NCI-H2196 treated with DMSO at 0.1 percent for 48 hours (cell line): Measurements from ENCODE around the gene MAGI1.

Experiments used
- DNase-seq: peaks from one replicate; lab custom pipeline; 2025; ENCODE audit not compliant: unreplicated experiment; lab: John Stamatoyannopoulos, UW

Gene MAGI1

DNA sequence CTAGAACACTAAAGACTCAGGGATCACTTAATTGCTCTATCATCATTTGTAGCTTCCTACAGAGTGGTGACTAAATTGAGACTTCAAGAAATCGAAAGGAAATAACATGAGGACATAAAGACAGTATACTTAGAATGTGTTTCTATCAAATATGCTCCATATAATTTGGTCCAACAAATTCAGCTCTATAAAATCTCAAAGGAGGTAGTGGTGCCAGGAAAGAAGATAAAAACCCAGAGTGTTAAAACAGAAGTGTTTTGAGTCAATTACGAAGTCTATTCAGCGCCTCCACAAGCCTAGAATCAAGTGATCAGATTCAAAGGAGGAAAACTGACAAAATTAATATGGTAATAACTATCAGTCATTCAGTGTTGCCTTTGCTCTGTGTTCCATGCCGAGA, 22.9 kb downstream of the MAGI1 start:
- DNase-seq, result no peak

DNA sequence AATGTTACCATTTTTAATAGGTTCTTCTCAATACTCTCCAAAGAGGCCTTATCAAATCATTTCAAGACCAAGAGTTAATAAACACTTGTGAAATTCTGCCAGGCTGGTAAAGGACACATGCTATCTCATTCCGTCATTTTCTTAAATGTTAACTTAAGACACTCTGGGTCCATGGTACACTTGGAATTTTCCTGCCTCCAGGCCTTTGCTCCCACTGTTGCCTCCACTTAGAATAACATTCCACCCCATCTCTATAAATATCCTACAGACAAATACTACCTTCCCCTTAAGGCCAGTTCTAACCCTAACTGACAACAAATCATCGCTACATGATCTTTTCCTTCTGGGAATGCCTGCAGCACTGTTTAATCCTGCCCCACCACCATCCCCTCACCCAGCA, 24.1 kb downstream of the MAGI1 start:
- DNase-seq, result no peak

DNA sequence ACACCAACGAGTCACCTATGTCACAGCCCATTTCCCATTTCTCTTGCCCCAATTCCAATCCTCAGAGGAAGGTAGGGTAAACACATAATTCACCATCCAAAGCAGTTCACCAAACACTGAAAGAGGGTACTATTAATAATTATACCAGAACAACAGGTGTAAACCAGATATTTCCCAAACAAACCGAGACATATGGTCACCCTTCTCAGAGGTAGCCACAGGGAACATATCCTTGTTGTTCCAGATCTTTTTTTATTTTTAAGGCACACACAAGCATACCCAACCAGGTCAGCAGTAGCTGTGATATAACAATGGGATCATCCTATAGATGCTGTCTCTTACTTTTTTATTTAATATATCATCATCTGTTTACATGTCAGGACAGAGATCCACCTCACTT, 24.7 kb downstream of the MAGI1 start:
- no peak for DNase-seq

DNA sequence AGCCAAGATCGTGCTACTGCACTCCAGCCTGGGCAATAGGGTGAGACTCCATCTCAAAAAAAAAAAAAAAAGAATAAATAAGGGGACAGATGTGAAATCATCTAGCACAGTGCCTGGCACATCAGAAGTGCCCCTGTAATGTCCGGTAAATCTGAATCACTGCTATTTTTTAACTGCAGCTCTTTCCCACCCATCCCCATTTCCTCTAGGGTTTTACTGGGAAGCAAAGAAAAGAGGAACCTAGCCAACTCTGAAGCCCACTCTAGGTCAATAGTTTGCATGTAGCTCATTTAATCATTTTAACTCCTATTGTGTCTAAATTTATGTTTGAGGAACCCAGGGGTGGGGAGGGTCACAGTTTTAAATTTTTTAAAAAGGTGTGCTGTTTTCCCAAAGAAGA, 26.0 kb downstream of the MAGI1 start:
- no peak for DNase-seq

DNA sequence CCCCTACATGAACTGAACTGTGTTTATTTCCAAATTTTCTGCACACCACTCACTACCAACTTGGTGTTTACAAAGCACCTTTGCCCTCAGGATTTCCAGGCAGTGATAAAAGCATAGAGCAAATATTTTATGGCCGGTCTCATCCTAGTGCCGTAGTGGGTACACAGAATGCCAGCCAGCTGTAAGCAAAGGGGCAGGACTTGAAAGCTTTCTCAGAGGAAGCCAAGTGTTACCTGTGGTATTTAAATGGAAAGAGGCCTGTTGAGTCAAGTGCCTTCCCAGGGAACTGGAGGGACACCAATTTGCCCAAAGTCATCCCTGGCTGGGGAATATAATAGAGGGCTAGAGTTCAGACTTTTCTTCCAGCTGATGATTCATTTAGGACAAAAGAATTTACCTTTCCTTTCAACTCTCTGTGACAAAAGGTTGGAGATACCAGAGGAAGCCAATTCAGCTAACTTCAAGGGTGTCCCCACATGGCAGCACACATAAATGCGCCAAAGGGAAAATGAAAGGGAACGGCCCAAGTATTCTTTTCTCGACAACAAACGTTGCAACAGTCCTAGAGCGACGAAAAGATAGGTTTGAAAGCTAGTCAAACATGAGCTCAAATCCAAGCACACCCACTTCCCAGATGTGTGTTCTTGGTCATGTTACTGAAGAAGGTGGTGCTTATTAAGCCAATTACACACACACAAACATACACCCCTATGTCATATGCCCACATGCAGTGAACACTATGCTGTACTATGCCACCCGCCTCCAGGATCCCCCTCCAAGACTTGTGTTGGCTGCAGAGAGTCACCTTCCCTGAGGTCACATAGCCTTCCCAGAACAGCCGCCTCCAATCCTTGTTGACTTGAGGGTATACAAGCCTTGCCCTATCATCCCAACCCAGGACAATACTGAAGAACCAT, 27.7 kb downstream of the MAGI1 start:
- DNase-seq, result no peak

DNA sequence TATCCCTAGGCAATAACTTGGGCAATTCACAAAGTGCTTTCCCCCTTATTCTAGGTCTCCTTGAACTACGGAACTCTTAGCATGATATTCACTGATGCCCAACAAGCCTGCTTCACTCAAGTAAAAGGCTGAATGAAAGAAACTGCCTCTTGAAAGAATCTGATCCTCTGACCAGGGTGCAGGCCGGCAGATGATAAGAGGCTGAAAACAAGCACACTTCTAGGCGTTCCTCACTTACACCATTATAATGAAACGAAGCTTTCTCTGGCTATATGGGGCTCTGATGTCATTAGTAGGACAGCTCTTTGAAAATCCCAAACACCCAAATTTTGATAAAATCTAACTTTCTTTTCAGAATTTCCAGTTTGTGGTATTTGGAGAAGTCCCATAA, 28.4 kb downstream of the MAGI1 start:
- DNase-seq, result no peak

DNA sequence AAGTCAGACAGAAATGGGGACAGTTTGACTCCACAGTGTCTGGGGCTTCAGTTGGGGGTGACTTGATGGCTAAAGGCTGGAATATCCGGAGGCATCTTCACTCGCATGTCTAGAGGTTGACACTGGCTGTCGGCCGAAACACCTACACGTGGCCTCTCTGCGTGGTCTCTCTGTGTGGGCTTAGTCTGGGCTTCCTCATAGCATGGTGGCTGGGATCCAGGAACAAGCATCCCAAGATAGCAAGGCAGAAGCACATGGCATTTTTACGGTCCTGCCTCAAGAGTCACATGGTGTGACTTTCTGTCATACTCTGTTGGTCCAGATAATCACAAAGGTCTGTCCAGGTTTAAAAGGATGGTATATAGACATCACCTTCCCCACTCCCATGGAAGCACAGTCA, 34.5 kb downstream of the MAGI1 start:
- DNase-seq, result no peak

DNA sequence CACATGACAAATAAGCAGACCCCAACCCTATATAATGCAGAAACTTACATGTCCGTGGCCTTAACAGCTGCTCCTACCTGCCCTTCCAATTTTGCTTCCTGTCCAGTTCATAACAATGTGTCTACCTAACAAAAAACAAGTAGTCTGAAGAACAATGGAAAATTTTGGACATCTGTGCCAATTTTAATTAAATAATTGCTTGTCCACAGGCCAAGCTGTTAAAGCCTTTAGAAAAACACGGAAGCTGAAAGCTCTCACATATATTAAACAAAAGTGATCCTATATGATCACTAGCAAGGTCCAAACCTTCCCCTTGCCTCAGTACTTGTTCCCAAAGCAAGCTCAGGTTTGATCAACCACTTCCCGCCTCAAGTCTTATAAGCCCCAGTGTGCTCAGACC, 37.1 kb downstream of the MAGI1 start:
- no peak for DNase-seq

DNA sequence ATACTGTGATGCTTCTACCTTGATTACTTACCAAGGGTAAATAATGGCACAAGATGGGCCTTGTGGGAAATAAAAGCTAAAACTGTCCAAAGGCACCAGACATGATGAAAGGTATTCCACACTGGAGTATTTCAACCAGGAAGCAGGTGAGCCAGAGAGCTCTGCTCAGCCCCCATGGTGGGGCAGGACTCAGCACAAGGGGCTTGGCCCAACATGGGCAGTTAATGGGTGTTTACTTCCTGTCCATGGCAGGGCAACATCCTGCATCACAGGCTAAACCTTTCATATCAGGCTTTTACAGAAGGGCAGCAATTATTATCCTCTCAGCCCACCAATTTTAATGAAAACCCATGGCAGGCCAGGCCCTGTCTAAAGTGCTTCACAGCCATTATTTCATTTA, 38.2 kb downstream of the MAGI1 start:
- DNase-seq, result no peak

DNA sequence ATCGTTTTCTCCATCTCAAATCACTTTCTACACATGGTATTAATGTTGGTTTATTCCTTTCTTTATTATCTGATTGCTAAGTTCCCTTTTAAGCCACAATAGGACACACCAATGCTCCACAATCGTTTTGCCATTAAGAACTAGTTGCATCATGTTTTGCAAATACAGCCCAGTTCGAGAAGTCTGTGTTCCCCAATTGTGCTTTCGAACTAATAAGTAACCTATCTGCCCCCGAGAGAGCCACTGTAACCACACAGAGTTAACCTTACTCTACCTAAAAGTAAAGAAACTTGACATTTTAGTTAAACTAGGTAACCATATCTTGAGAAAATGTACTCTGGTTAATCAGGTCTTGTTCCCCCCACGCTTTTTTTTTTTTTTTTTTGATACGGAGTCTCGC, 39.1 kb downstream of the MAGI1 start:
- DNase-seq, result no peak

DNA sequence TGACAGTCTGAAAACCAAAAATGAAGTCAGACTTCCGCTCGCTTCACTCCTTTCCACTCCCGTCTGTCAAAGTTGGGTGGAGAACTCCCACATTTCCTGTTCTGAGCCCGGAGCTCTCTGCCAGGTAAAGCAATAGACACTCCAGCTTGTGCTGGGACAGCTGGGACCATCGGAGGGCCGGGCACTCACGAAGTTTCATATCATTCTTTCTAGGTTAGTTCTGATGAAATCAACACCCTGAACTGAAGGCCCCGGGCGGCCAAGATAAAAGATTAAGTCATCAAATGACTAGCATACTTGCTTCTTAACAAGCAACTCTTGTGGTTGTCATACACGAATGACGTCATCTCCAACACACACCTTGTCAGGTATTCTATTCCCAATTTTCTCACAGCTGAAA, 42.1 kb downstream of the MAGI1 start:
- DNase-seq, result no peak

DNA sequence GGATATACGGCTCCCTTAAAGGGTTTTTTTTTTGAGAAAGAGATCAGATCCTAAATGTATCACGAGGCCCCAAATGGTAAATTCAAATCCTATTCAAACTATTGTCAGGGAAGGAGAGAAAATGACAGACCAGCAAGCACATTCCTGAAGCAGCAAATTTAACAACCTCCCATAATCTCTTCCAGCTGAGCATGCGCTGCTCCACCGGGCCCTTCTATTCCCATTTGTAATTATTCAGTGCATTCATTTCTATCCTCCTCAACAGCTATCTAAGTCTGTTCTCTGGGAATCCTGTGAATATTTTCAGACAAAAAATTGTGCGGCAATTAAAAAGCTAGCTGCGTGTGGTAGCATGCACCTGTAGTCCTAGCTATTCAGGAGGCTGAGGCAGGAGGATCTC, 43.2 kb downstream of the MAGI1 start:
- DNase-seq, result no peak

DNA sequence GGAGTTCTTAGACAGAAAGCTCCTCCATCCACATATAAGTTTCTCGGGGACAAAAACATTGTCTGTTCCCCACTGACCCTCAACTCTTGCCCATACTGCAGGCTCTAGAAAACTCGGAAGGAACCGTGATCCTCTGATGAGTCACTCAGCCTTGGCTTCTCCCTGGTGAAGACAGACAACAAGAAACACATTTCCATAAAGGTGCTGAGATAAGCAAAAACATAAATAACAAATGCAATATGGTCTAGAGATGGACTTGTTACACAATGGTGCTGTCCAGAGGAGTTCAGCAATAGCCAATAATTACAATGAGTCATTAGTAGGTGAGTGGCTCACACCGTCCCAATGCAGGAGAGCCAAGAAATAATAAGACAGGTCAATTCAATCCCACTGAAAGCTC, 43.7 kb downstream of the MAGI1 start:
- DNase-seq, result no peak

DNA sequence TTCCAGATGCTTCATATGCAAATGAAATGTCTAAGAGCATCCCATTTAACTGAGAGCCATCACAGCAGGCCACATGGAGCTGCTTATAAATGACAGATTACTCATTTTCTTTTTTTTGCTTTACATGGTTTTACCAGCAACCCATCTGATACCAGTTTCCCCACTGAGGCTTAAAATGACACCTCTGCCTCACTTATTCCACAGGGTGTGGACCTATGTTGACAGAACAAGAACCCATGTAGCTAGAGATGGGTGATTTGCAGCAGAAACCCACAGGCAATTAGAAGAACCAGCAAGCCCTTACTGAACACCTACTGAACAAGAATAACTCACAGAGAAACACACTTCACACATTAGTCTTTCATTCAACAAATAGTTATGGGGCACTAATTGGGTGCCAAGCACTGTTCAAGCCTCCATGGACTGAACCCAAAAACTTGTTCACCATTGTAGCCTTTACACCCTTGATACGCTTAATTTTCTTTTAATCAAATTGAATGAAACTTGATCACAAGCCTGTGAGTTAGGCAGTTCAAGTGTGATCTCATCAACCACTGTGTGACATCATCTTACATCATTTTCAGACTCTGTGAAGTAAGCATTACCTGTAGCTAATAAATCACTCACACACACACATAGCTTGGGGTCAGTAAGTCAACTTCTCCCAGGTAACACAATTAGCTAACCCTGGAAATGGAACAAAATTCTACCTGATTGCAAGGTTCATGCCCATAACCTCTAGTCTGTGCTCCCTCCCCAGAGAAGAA, 45.4 kb downstream of the MAGI1 start:
- DNase-seq, result no peak

DNA sequence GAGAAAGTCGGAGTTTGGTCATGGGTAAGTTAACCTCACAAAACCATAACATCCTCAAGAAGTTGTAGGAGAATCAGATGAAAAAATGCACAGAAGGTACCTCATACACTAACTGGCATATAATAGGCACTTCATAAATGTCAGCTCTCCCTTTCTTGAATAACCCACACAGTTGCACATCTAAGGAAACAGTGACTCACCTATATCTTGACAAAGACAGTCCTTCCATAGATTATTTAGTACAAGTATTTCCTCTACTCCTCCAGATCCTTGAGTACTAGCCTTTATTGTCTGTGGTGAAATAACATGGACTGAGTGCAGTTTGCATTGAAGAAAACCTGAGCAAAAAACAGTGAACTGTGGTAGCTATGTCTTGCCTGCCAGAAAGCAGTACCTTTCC, 46.6 kb downstream of the MAGI1 start:
- no peak for DNase-seq

DNA sequence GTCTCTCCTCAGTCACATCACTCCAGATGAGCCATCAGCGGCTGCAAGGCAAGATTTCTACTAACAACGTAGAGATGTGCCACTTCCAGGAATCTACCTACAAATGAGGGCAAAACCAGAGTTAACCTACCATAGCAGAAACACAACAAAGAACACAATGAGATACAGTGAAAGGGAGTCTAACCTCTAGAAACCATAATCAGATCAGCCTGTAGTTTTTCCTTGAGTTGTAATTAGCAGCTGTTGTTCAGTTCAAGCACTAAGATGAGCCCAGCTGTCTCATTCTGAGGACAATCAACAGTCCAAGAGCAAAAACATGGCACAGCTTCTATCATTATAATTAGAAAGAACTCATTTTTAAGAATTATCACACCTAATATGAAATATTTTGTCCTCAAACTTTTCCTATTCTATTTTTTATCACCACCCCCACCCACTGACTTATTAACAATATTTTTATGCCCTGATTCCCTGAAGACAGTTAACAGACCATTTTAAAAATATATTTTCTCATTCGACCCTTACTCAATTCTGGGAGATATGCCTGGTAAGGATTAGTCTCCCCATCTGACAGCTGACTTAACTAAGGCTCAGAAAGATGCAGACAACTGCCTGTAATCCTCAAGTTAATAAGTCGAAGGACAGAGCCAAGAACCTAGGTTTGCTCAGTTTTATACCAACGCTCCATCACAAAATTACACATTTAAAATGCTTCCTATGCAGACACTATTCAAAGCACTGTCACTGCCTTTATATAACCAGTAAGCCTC, 50.1 kb downstream of the MAGI1 start:
- no peak for DNase-seq

DNA sequence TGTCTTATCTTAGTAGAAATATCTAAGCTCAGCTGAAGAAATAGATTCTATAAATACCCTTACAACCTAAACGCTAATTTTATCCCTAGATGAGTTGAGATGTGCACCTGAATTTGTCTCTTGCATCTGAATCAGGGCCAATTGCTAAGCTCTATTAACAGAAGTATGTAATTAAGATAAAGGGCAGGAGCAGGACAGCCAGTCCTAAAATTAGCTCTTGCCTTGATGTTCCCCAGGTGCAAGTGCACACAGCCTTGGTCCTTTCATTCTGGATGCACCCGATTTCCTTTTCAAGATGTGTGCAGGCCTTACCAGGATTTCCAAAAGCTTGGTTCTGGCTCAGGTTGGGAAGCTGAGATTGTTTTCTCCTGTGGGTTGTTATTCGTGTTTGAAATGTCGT, 52.4 kb downstream of the MAGI1 start:
- no peak for DNase-seq

DNA sequence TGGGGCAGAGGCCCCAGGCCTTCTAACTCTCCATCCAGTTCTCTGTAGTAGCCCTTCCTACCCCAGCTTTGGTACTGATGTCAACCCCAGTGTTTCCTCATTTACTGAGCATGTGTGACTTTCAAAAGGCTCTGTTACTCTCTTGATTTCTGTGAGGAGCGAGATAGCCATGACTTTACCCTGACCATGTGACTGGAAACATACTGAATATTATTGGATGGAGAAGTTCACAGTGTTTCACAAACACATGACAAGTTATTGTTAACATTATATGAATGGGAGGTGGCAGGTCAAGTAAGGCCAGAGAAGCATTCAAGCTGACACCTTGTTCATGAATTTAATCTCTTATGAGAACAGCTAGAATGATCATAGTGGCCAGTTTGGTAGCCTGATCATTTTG, 53.7 kb downstream of the MAGI1 start:
- no peak for DNase-seq

DNA sequence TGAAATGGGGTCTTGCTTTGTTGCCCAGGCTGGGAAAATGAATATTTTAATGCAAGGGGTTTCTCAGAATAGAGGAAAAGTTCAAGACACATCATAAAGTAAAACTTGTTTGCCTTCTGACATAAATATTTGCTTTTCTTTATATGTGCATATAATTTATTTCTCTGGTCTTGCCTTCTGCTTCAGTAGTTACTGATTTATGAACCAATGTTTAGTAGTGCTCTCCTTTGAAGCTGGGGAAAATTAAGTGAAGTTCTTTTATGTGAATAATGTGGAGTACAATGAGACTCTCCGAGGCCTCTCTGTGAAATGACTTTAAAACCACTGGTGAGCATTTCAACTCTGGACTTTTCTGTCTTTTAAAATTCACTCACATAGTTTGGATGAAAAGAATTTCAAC, 55.6 kb downstream of the MAGI1 start:
- no peak for DNase-seq

DNA sequence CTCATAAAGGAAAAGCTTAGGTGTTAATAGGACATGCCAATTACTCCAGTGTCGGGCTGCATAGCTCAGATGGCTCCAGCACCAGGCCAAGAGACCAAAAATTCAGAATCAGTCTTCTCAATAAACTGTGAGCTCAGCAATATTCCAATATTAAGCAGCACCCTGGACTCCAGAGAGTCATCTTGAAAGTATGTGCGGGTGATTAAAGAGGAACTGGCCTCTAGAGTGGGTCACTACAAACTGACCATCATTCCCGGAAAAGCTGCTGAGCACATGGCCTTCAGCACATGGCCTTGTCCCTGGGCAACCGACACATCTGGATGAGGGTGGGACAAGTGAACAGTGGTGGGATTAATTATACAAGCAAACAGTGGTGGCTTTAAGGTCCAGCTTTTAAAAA, 59.0 kb downstream of the MAGI1 start:
- DNase-seq, result no peak

DNA sequence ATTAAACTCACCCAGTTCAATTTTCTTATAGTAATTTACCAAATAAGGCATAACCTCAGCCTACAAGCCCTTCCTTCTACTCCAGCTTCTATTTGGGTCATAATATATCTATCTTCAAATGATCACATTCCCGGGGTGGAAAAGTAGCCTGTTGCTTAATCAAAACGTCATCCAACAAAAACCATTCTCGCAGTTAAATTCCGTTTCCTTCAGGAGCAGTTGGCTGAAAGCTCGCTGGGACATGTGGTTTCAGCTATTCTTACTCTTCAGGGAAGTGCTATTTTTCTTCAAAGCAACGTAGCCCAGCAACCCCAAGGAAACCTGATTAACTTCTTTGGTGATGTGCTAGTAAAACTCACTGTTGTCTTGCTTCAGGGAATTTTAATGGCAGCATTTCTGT, 59.6 kb downstream of the MAGI1 start:
- DNase-seq, result no peak

DNA sequence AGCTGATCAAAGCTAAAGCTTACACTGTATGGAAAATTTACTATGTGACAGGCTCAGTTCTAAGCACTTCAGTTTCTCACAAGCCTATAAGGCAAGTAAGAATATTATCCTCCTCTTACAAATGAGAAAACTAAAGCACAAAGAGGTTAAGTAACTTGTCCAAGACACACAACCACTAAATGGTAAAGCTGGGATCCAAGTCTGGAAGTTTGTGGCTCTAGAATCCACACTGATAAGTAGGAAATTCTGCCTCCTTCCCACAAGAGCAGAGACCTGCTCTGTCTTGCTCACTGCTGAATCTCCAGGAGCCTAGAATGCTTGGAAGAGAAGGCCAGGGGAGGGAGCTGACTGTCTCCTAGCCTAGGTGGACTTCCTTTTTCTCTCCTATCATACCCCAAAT, 60.6 kb downstream of the MAGI1 start:
- DNase-seq, result no peak
